Pancreas (tissue), 10 donors: ENCODE measurements around the gene NCK2. TPM values are rescaled to one million over a fixed set of nuclear protein-coding genes. Genes with fewer than 3 reads are reported as not detected.

ENCODE experiments used
- ATAC-seq, 4 donors: fragments of 200-7000 bp; cut with Tn5 transposase; one replicate each; pipeline versions ENCODE4 v1.8.0 to v1.9.1; 2020; ENCODE audit warnings: mild to moderate bottlenecking in 4 of 4, moderate library complexity in 4 of 4
- DNase-seq, 6 donors: peaks; one replicate each; pipeline ENCODE4 v3.0.0-alpha.2; 2020
- FAIRE-seq: peaks from 2 replicates; lab custom pipeline; 2012; peaks lifted over from hg19 to GRCh38; lab: Jason Lieb, UNC
- H3K27ac ChIP-seq, 4 donors: fragments of 200-600 bp; sonication (generic); 1 replicate in 3 of 4; 2 replicates in 1 of 4; pipeline versions ENCODE4 v1.5.0 to v1.8.0; 2020
- H3K27me3 ChIP-seq, 4 donors: fragments of 200-600 bp; one replicate each; pipeline ENCODE4 v1.8.0; 2021
- H3K36me3 ChIP-seq, 3 donors: fragments of 200-600 bp; sonication (generic) in 1 of 3; one replicate each; pipeline versions ENCODE4 v1.5.0 to v1.8.0; 2020 to 2021
- H3K4me1 ChIP-seq, 3 donors: fragments of 200-600 bp; one replicate each; pipeline ENCODE4 v1.8.0; 2021
- H3K4me3 ChIP-seq, 4 donors: fragments of 200-600 bp; sonication (generic) in 2 of 4; one replicate each; pipeline versions ENCODE4 v1.5.0 to v1.8.0; 2020 to 2021
- H3K9me3 ChIP-seq, 4 donors: fragments of 200-600 bp; one replicate each; pipeline ENCODE4 v1.8.0; 2021
- WGBS, 2 donors: extraction: QIAGEN DNeasy Blood & Tissue Kit; methylation state at CpG; one replicate each; pipeline ENCODE4 v1.1.7; 2013; 5-methylcytosine and 5-hydroxymethylcytosine counted together
- intact Hi-C, 3 donors: fragments of 100-400 bp; cut with DNase I; formaldehyde crosslinking; loops; one replicate each; pipeline versions ENCODE4 v1.11.1 to v1.14.2; 2022
- polyA plus RNA-seq, 2 donors: library from polyadenylated mRNA; stranded (reverse); fragments of 200-250 nt; gene quantifications; one replicate each; pipeline ENCODE4 v1.2.3, GENCODE V29; 2013
- total RNA-seq, 6 donors: library from RNA; stranded (reverse); fragmentation: NEBNext Ultra II Directional in 4 of 6; extraction: Animal tissue kit (Norgen Biotek cat#: 25700) in 4 of 6; gene quantifications; one replicate each; pipeline versions ENCODE4 v1.2.1 to v1.2.4, GENCODE V29; 2021 to 2023
- TF ChIP-seq, protein P1 (sequence below), 4 donors: fragments of 200-600 bp; sonication (generic) in 3 of 4; IDR thresholded peaks; one replicate each; pipeline versions ENCODE4 v1.5.0 to v1.8.0; 2021; ENCODE audit warnings: antibody characterized with exemption in 4 of 4
- donor health status: healthy with polysubstance abuse.
- donor health status: DM: no; HTN: no; CAD: no; lungs with moderate emphysema.
- donor health status: DM: no; HTN: no; CAD: no.
- donor health status: control.
- donor health status: control.
- donor health status: Bipolar disorder and iron deficiency.
- donor health status: DM: yes; HTN: yes; CAD: no.
- donor health status: DM: no; HTN: no; CAD: no.
- donor health status: DM: no; HTN: no; CAD: no.
- donor health status: DM: yes; HTN: yes; CAD: no.

The NCK2 gene
- total and polyA plus RNA-seq, 8 donors: 28.4 to 57.6 (median 31.2) TPM

GRCh38 chr2:105924271-105924670, 179.6 kb downstream of the NCK2 start:
- TF ChIP-seq, protein P1, sequence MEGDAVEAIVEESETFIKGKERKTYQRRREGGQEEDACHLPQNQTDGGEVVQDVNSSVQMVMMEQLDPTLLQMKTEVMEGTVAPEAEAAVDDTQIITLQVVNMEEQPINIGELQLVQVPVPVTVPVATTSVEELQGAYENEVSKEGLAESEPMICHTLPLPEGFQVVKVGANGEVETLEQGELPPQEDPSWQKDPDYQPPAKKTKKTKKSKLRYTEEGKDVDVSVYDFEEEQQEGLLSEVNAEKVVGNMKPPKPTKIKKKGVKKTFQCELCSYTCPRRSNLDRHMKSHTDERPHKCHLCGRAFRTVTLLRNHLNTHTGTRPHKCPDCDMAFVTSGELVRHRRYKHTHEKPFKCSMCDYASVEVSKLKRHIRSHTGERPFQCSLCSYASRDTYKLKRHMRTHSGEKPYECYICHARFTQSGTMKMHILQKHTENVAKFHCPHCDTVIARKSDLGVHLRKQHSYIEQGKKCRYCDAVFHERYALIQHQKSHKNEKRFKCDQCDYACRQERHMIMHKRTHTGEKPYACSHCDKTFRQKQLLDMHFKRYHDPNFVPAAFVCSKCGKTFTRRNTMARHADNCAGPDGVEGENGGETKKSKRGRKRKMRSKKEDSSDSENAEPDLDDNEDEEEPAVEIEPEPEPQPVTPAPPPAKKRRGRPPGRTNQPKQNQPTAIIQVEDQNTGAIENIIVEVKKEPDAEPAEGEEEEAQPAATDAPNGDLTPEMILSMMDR (IDR thresholded peaks at IDR 0.05): no peak
- intact Hi-C loops: no loop called here
- Histone ChIP-seq H3K4me3 (no peak overlapping the region), H3K36me3 (no peaks in the 10 kb centered on the region), H3K4me1 (no peaks in the 10 kb centered on the region), H3K27me3 (no peaks in the 10 kb centered on the region), H3K27ac (no peak overlapping the region), H3K9me3 (no peaks in the 10 kb centered on the region)
- ATAC-seq: no peak
- no peak for DNase-seq
- FAIRE-seq: no peak
- 88% methylated on average over 6 of the region's 6 CpGs for WGBS, 2 donors

GRCh38 chr2:105924932-105925331, 180.2 kb downstream of the NCK2 start:
- no peak overlapping the region for H3K27ac ChIP-seq
- TF ChIP-seq, protein P1 (IDR thresholded peaks at IDR 0.05): no peak
- no peaks in the 10 kb centered on the region for H3K9me3 ChIP-seq
- no peaks in the 10 kb centered on the region for H3K4me1 ChIP-seq
- FAIRE-seq (no peak), ATAC-seq (no peak), DNase-seq (no peak)
- intact Hi-C loops: no loop called here
- H3K27me3 ChIP-seq: no peaks in the 10 kb centered on the region
- H3K36me3 ChIP-seq: no peaks in the 10 kb centered on the region
- WGBS, 2 donors: 77 to 81% methylated on average over 3 of the region's 3 CpGs
- no peak overlapping the region for H3K4me3 ChIP-seq

DNA sequence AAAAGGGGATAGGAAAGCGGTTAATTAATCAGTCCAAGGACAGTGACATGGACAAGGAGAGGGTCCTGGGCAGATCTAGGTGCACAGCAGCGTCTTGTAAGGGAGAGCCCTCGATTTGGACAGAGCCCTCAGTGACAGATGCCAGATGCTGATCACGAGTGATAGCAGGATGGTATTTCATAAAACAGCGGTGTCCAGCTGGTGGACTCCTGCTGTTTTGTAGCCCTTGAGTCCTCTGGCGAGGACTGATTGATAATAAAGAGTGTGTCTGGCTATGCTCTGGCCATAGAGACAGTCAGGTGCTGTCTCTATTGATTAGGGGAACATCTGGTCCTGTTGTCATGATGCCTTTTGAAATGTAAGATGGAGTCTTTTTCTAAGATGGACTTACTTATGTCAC, 180.7 kb downstream of the NCK2 start:
- Histone ChIP-seq H3K9me3 (no peaks in the 10 kb centered on the region), H3K4me3 (no peak overlapping the region), H3K4me1 (no peaks in the 10 kb centered on the region), H3K27me3 (no peaks in the 10 kb centered on the region), H3K36me3 (no peaks in the 10 kb centered on the region), H3K27ac (no peak overlapping the region)
- DNase-seq (no peak), ATAC-seq (no peak), FAIRE-seq (no peak)
- TF ChIP-seq, protein P1 (IDR thresholded peaks at IDR 0.05): no peak
- 83 to 84% methylated on average over 6 of the region's 6 CpGs for WGBS, 2 donors
- intact Hi-C loops: no loop called here

- ATAC-seq: peak; percentile 65 to 77 (median 74)
- TF ChIP-seq, protein P1 (IDR thresholded peaks at IDR 0.05): no peak
- no peak overlapping the region for H3K4me3 ChIP-seq
- FAIRE-seq: no peak
- peak overlapping the region; percentile 41 to 67 (median 56) for H3K27ac ChIP-seq
- intact Hi-C loops: no loop called here
- H3K4me1 ChIP-seq: no peaks in the 10 kb centered on the region
- H3K9me3 ChIP-seq: no peaks in the 10 kb centered on the region
- no peaks in the 10 kb centered on the region for H3K36me3 ChIP-seq
- peak in 3 of 6 donors; percentile 35 to 46 (median 35) for DNase-seq
- 61 to 67% methylated on average over 3 of the region's 3 CpGs for WGBS, 2 donors
- H3K27me3 ChIP-seq: no peaks in the 10 kb centered on the region
These were observed 182.4 kb downstream of the NCK2 start for GRCh38 chr2:105926960-105927678.

DNA sequence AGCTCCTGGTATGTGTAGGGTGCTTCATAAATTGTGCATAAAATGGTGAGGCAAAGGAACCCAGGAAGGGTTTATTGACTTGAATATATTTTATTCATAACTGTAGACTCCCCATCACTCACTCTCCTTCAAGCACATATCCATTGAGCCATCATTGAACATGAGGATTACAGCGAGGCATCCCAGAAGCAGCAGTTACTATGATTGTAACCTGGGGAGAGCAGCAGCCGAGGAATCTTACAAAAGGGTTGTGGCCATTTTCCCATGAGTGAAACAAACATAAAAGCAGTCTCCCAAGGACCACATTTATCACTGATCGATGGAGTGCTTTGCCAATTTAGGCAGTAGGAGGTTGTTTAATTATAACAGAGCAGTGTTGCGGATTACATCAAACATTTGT, 183.4 kb downstream of the NCK2 start:
- H3K27me3 ChIP-seq: no peaks in the 10 kb centered on the region
- TF ChIP-seq, protein P1 (IDR thresholded peaks at IDR 0.05): no peak
- FAIRE-seq (no peak), ATAC-seq (peak in 2 of 4 donors; percentile 42 to 64), DNase-seq (no peak)
- H3K4me3 ChIP-seq: no peak overlapping the region
- WGBS, 2 donors: 34 to 41% methylated on average over 4 of the region's 4 CpGs
- H3K9me3 ChIP-seq: no peaks in the 10 kb centered on the region
- intact Hi-C loops: no loop called here
- no peaks in the 10 kb centered on the region for H3K36me3 ChIP-seq
- no peaks in the 10 kb centered on the region for H3K4me1 ChIP-seq
- H3K27ac ChIP-seq: peak overlapping the region; percentile 22 to 67 (median 41)
